ENCODE data around the gene GARIN5B. TPM values are rescaled to one million over a fixed set of nuclear protein-coding genes. Genes with fewer than 3 reads are reported as not detected.

GARIN5B gene
- total and polyA plus RNA-seq, 2 of the 8 experiments (the other 6 are each of a cell fraction or from before 2014, with no cell fraction given), result 0.03 TPM; not detected in 1

- Histone ChIP-seq H3K4ac (replicated peaks; ENCODE audit: insufficient read length, low read depth, low read length) (no peak overlapping the region), H3K14ac (ENCODE audit: insufficient read length) (no peak overlapping the region), H3K9me3 (ENCODE audit: insufficient read depth in 2 of 2, low read depth in 1 of 2, low read length in 1 of 2) (no peaks in the 10 kb centered on the region), H3K36me3 (ENCODE audit: control insufficient read depth in 2 of 4, insufficient read depth in 4 of 4, low read length in 3 of 4) (peaks cover 23 to 35% (median 26%) of the 10 kb centered on the region in 4 experiments), H3K4me2 (ENCODE audit: insufficient read depth in 1 of 2, low read depth in 2 of 2, low read length in 2 of 2) (peak overlapping the region in 1 of 2 experiments; percentile 95; a peak in 3 of 4 replicates), H3K27me3 (replicated peaks in 1 of 4; ENCODE audit: control insufficient read depth in 3 of 4, extremely low read depth in 1 of 4, insufficient read depth in 3 of 4, low read length in 3 of 4) (no peaks in the 10 kb centered on the region), H3K79me2 (ENCODE audit: control insufficient read depth in 1 of 2, insufficient read depth in 2 of 2, low read length in 2 of 2) (peaks cover 17 to 27% of the 10 kb centered on the region in 2 experiments; a peak in 3 of 4 replicates), H3K27ac (ENCODE audit: low read depth, low read length) (no peak overlapping the region), H3K23ac (ENCODE audit: insufficient read length) (no peak overlapping the region), H3K56ac (replicated peaks; ENCODE audit: insufficient read length, low read depth, low read length) (no peak overlapping the region), H3K4me3 (ENCODE audit: extremely low read depth in 1 of 4, insufficient read depth in 2 of 4, low read depth in 3 of 4, low read length in 4 of 4) (no peak overlapping the region), H2AK5ac (ENCODE audit: low read depth, low read length) (no peak overlapping the region), H4K5ac (ENCODE audit: insufficient read length, low read depth, low read length) (no peak overlapping the region), H2BK120ac (replicated peaks; ENCODE audit: low read depth, low read length) (no peak overlapping the region), H3K18ac (ENCODE audit: extremely low read depth, low read length) (no peak overlapping the region), H4K8ac (ENCODE audit: extremely low read depth, insufficient read depth, low read length) (peak overlapping the region; percentile 7; the same call in 1 of the 2 replicates), H4K20me1 (replicated peaks in 1 of 2; ENCODE audit: control insufficient read depth in 1 of 2, insufficient read depth in 2 of 2, low read length in 2 of 2) (peaks cover 25 to 45% of the 10 kb centered on the region in 2 experiments), H3K4me1 (replicated peaks in 1 of 4; ENCODE audit: control insufficient read depth in 3 of 4, insufficient read depth in 4 of 4, low read length in 3 of 4) (peaks cover 0 to 50% (median 40%) of the 10 kb centered on the region in 4 experiments; a peak in 6 of 7 replicates), H2BK15ac (ENCODE audit: low read length) (no peak overlapping the region), H3K9ac (replicated peaks in 1 of 4; ENCODE audit: extremely low read depth in 1 of 4, low read depth in 3 of 4, low read length in 3 of 4) (peak overlapping the region in 1 of 4 experiments; percentile 11; a peak in 3 of 7 replicates), H3K23me2 (ENCODE audit: low read depth, low read length) (peaks cover 13% of the 10 kb centered on the region), H2BK20ac (ENCODE audit: low read length) (no peak overlapping the region), H2BK5ac (ENCODE audit: low read depth, low read length) (peak overlapping the region; percentile 64; the same call in 1 of the 2 replicates), H4K91ac (replicated peaks; ENCODE audit: insufficient read length, low read length) (no peak overlapping the region), H3K79me1 (ENCODE audit: low read depth, low read length) (peaks cover 28% of the 10 kb centered on the region), H2AFZ (ENCODE audit: low read length) (no peak overlapping the region), H2BK12ac (ENCODE audit: low read depth, low read length) (no peak overlapping the region)
- ChIA-PET CTCF (ENCODE audit: partially characterized antibody) (interaction anchor here (0.7 to 6.1 kb wide), 7 partner anchors 13 to 247 kb away, joined by 3 to 39 read pairs (median 4); no protein-coding TSS in a partner anchor), POLR2A (ENCODE audit: partially characterized antibody) (interaction anchor here (0.6 to 26.7 kb wide), 24 partner anchors 9 to 200 kb away, joined by 3 to 874 read pairs (median 5); partner anchors contain the start of genes GARIN5B, HSPBP1, IL11 and TMEM190)
- FAIRE-seq (no peak), DNase-seq (ENCODE audit: low read depth in 1 of 2, low spot score in 2 of 2) (no peak)
- 84% methylated on average over 21 of the region's 21 CpGs; no CpG with 5 or more reads in 1 of the 2 experiments for WGBS, 2 experiments (ENCODE audit: extremely low coverage in 1 of 2, insufficient coverage in 1 of 2, insufficient read length in 1 of 2, insufficient replicate concordance in 2 of 2, low coverage in 1 of 2, low lambda C conversion rate in 2 of 2, missing lambda C conversion rate in 1 of 2)
- TF ChIP-seq BACH1 (IDR thresholded peaks at IDR 0.05; ENCODE audit: low read length) (no peak), RNF2 (IDR thresholded peaks at IDR 0.05; ENCODE audit: borderline replicate concordance, low read depth, low read length, missing control alignments, poor library complexity, severe bottlenecking) (no peak), KDM4A (IDR thresholded peaks at IDR 0.05; ENCODE audit: low read depth, low read length, severe bottlenecking) (no peak), RFX5 (IDR thresholded peaks at IDR 0.05; ENCODE audit: borderline replicate concordance, low read depth, low read length) (no peak), CBX8 (IDR thresholded peaks at IDR 0.05; ENCODE audit: borderline replicate concordance, low read depth, low read length) (no peak), POLR2A (IDR thresholded peaks at IDR 0.05; ENCODE audit: control extremely low read depth in 1 of 2, low read depth in 2 of 2, low read length in 2 of 2) (peak in 1 of 2 experiments; percentile 37; a peak in 1 of 3 replicates), POLR2AphosphoS5 (IDR thresholded peaks at IDR 0.05; ENCODE audit: low read depth, low read length) (peak; percentile 46)
Measured at GRCh38 chr19:55389386-55390317, 26.6 kb upstream of the GARIN5B start.

Data from H1 (cell line).